HL-60 (cell line): ENCODE measurements around the gene DNMT3A.

Experiments
- GABPA ChIP-seq: IDR thresholded peaks from 2 replicates; pipeline ENCODE4 v1.6.1; 2012; ENCODE audit warnings: low read depth
- POLR2AphosphoS5 ChIP-seq: IDR thresholded peaks from 2 replicates; pipeline ENCODE4 v1.6.1; 2012; ENCODE audit warnings: low read depth
- TF ChIP-seq, protein P1 (sequence below): IDR thresholded peaks from 2 replicates; pipeline ENCODE4 v1.6.1; 2012; ENCODE audit warnings: low read depth; ENCODE audit not compliant: insufficient replicate concordance
- TF ChIP-seq, protein P2 (sequence below): IDR thresholded peaks from one replicate; pipeline ENCODE4 v1.5.1; 2011; ENCODE audit warnings: low read length, control low read depth, inconsistent platforms; ENCODE audit not compliant: insufficient read depth

DNA sequence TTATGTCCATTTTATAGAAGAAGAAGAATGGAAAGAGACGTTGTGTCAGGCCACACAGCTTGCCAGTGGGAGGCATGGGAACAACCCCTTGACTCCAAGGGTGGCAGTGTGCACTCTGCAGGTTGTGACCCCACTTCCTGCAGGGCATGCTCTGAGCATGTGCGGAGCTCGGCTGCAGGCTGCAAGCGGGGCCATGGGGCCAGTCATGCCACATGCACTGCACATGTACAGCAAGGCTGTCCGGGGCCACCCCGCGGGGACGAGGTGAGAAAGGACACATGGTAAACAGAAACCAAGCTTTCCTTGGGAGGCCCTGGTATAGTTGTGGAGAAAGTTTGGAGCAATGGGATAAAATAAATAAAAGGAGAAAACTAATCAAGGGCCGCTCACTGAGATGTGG is 47.4 kb upstream of the DNMT3A start:
- no peak for TF ChIP-seq POLR2AphosphoS5
- TF ChIP-seq, protein P1, sequence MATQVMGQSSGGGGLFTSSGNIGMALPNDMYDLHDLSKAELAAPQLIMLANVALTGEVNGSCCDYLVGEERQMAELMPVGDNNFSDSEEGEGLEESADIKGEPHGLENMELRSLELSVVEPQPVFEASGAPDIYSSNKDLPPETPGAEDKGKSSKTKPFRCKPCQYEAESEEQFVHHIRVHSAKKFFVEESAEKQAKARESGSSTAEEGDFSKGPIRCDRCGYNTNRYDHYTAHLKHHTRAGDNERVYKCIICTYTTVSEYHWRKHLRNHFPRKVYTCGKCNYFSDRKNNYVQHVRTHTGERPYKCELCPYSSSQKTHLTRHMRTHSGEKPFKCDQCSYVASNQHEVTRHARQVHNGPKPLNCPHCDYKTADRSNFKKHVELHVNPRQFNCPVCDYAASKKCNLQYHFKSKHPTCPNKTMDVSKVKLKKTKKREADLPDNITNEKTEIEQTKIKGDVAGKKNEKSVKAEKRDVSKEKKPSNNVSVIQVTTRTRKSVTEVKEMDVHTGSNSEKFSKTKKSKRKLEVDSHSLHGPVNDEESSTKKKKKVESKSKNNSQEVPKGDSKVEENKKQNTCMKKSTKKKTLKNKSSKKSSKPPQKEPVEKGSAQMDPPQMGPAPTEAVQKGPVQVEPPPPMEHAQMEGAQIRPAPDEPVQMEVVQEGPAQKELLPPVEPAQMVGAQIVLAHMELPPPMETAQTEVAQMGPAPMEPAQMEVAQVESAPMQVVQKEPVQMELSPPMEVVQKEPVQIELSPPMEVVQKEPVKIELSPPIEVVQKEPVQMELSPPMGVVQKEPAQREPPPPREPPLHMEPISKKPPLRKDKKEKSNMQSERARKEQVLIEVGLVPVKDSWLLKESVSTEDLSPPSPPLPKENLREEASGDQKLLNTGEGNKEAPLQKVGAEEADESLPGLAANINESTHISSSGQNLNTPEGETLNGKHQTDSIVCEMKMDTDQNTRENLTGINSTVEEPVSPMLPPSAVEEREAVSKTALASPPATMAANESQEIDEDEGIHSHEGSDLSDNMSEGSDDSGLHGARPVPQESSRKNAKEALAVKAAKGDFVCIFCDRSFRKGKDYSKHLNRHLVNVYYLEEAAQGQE: no peak
- no peak for TF ChIP-seq GABPA
- TF ChIP-seq, protein P2, sequence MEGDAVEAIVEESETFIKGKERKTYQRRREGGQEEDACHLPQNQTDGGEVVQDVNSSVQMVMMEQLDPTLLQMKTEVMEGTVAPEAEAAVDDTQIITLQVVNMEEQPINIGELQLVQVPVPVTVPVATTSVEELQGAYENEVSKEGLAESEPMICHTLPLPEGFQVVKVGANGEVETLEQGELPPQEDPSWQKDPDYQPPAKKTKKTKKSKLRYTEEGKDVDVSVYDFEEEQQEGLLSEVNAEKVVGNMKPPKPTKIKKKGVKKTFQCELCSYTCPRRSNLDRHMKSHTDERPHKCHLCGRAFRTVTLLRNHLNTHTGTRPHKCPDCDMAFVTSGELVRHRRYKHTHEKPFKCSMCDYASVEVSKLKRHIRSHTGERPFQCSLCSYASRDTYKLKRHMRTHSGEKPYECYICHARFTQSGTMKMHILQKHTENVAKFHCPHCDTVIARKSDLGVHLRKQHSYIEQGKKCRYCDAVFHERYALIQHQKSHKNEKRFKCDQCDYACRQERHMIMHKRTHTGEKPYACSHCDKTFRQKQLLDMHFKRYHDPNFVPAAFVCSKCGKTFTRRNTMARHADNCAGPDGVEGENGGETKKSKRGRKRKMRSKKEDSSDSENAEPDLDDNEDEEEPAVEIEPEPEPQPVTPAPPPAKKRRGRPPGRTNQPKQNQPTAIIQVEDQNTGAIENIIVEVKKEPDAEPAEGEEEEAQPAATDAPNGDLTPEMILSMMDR: no peak
